ENCODE data around the gene HSD3B7. TPM values are rescaled to one million over a fixed set of nuclear protein-coding genes. Genes with fewer than 3 reads are reported as not detected.
"Not testable (repeated sequence)": the region's sequence is repeated elsewhere in the genome, so short reads cannot be mapped to it uniquely, and the experiment has no call there.

The HSD3B7 gene
- total RNA-seq, 4 donors from 2014 or later = 12.4 to 29.8 (median 19.0) TPM

- H3K4me3 ChIP-seq (ENCODE audit: low read depth, poor library complexity, severe bottlenecking) = no peak overlapping the region
- intact Hi-C loops (cut with DNase I; ENCODE audit: low total_unique reads) = no loop called here
- WGBS, 2 donors = 65 to 73% methylated on average over 6 of the region's 6 CpGs
- TF ChIP-seq CTCF (IDR thresholded peaks at IDR 0.05) (no peak), POLR2A (IDR thresholded peaks at IDR 0.05) (no peak)
- no peak for DNase-seq (ENCODE audit: low spot score in 2 of 2)
Observed at GRCh38 chr16:31016018-31016417, 31.0 kb downstream of the HSD3B7 start.

- DNase-seq (ENCODE audit: low spot score in 2 of 2); intact Hi-C loops (cut with DNase I; ENCODE audit: low total_unique reads): not testable (repeated sequence)
- WGBS, 2 donors = 87 to 95% methylated on average over 10 of the region's 10 CpGs
Observed at GRCh38 chr16:31017756-31018155, 32.7 kb downstream of the HSD3B7 start.

GRCh38 chr16:31020536-31020935 lies 35.5 kb downstream of the HSD3B7 start:
- 91 to 95% methylated on average over 3 of the region's 3 CpGs for WGBS, 2 donors

More at GRCh38 chr16:31017756-31018155, 32.7 kb downstream of the HSD3B7 start:
- H3K4me3 ChIP-seq (ENCODE audit: low read depth, poor library complexity, severe bottlenecking) = not testable (repeated sequence)

GRCh38 chr16:31022544-31023251 lies 37.7 kb downstream of the HSD3B7 start:
- TF ChIP-seq POLR2A (IDR thresholded peaks at IDR 0.05) (no peak), CTCF (IDR thresholded peaks at IDR 0.05) (no peak)
- no peak for DNase-seq (ENCODE audit: low spot score in 2 of 2)
- WGBS, 2 donors = 76 to 80% methylated on average over 12 of the region's 12 CpGs
- intact Hi-C loops (cut with DNase I; ENCODE audit: low total_unique reads) = no loop called here
- H3K4me3 ChIP-seq (ENCODE audit: low read depth, poor library complexity, severe bottlenecking) = no peak overlapping the region

More at GRCh38 chr16:31020536-31020935, 35.5 kb downstream of the HSD3B7 start:
- DNase-seq (ENCODE audit: low spot score in 2 of 2) = no peak
- TF ChIP-seq POLR2A (IDR thresholded peaks at IDR 0.05) = no peak
- no peak for TF ChIP-seq CTCF (IDR thresholded peaks at IDR 0.05)
- H3K4me3 ChIP-seq (ENCODE audit: low read depth, poor library complexity, severe bottlenecking) = no peak overlapping the region
- intact Hi-C loops (cut with DNase I; ENCODE audit: low total_unique reads) = no loop called here

- intact Hi-C loops (cut with DNase I; ENCODE audit: low total_unique reads) = no loop called here
- no peak overlapping the region for H3K4me3 ChIP-seq (ENCODE audit: low read depth, poor library complexity, severe bottlenecking)
- 95% methylated on average over 4 of the region's 4 CpGs for WGBS, 2 donors
- no peak for DNase-seq (ENCODE audit: low spot score in 2 of 2)
- no peak for TF ChIP-seq POLR2A (IDR thresholded peaks at IDR 0.05)
- no peak for TF ChIP-seq CTCF (IDR thresholded peaks at IDR 0.05)
Observed at GRCh38 chr16:31023252-31023602, 38.2 kb downstream of the HSD3B7 start.

GRCh38 chr16:31023627-31024226 lies 38.7 kb downstream of the HSD3B7 start:
- DNase-seq (ENCODE audit: low spot score in 2 of 2) = no peak
- H3K4me3 ChIP-seq (ENCODE audit: low read depth, poor library complexity, severe bottlenecking) = no peak overlapping the region
- intact Hi-C loops (cut with DNase I; ENCODE audit: low total_unique reads) = no loop called here
- TF ChIP-seq CTCF (IDR thresholded peaks at IDR 0.05) (no peak), POLR2A (IDR thresholded peaks at IDR 0.05) (no peak)
- WGBS, 2 donors = 53 to 69% methylated on average over 6 of the region's 6 CpGs
